Endothelial cell (in vitro differentiated cells): ENCODE data around the gene ARHGAP18. TPM values are rescaled to one million over a fixed set of nuclear protein-coding genes. Genes with fewer than 3 reads are reported as not detected.

ENCODE experiments used
- DNase-seq: peaks from one replicate; pipeline ENCODE4 v3.0.0; 2021; ENCODE audit warnings: low spot score
- H3K27ac Mint-ChIP-seq: one replicate; pipeline ENCODE4 v1.8.0; 2021; ENCODE audit warnings: mixed read lengths, inconsistent platforms; ENCODE audit not compliant: unreplicated experiment
- H3K27me3 Mint-ChIP-seq: one replicate; pipeline ENCODE4 v1.8.0; 2021; ENCODE audit warnings: mild to moderate bottlenecking, moderate library complexity, mixed read lengths, inconsistent platforms; ENCODE audit not compliant: unreplicated experiment
- H3K36me3 Mint-ChIP-seq: one replicate; pipeline ENCODE4 v1.8.0; 2021; ENCODE audit warnings: mild to moderate bottlenecking, low read depth, mixed read lengths, inconsistent platforms; ENCODE audit not compliant: unreplicated experiment
- H3K4me1 Mint-ChIP-seq: one replicate; pipeline ENCODE4 v1.8.0; 2021; ENCODE audit warnings: mild to moderate bottlenecking, mixed read lengths, inconsistent platforms; ENCODE audit not compliant: unreplicated experiment
- H3K4me3 Mint-ChIP-seq: one replicate; pipeline ENCODE4 v1.8.0; 2021; ENCODE audit warnings: mild to moderate bottlenecking, mixed read lengths, inconsistent platforms; ENCODE audit not compliant: unreplicated experiment
- H3K9me3 Mint-ChIP-seq: one replicate; pipeline ENCODE4 v1.8.0; 2021; ENCODE audit warnings: mixed read lengths, inconsistent platforms; ENCODE audit not compliant: unreplicated experiment
- CTCF ChIP-seq: fragments of 200-600 bp; sonication (generic); IDR thresholded peaks from one replicate; pipeline ENCODE4 v1.5.0; 2021; ENCODE audit warnings: antibody characterized with exemption; ENCODE audit not compliant: unreplicated experiment
- total RNA-seq: library from RNA; stranded (reverse); fragmentation: NEBNext Ultra II Directional; extraction: Animal tissue kit (Norgen Biotek cat#: 25700); gene quantifications from one replicate; pipeline ENCODE4 v1.2.1, GENCODE V29; 2021; ENCODE audit not compliant: unreplicated experiment

The ARHGAP18 gene
- total RNA-seq, 1 donor from 2014 or later, result 102 TPM

- H3K4me1 Mint-ChIP-seq, result peaks cover 17% of the 10 kb centered on the region
- TF ChIP-seq CTCF, result no peak
- no peak for DNase-seq
- no peak overlapping the region for H3K27ac Mint-ChIP-seq
- H3K36me3 Mint-ChIP-seq, result peaks cover 46% of the 10 kb centered on the region
- no peaks in the 10 kb centered on the region for H3K9me3 Mint-ChIP-seq
- H3K27me3 Mint-ChIP-seq, result no peaks in the 10 kb centered on the region
- no peak overlapping the region for H3K4me3 Mint-ChIP-seq
Measured at GRCh38 chr6:129630596-129630995, 79.4 kb downstream of the ARHGAP18 start.

GRCh38 chr6:129628101-129628815 is 81.7 kb downstream of the ARHGAP18 start:
- Mint-ChIP-seq H3K27ac (peak overlapping the region; percentile 7), H3K4me3 (no peak overlapping the region), H3K9me3 (no peaks in the 10 kb centered on the region), H3K27me3 (no peaks in the 10 kb centered on the region), H3K4me1 (peaks cover 11% of the 10 kb centered on the region), H3K36me3 (peaks cover 32% of the 10 kb centered on the region)
- TF ChIP-seq CTCF, result no peak
- no peak for DNase-seq

- no peaks in the 10 kb centered on the region for H3K9me3 Mint-ChIP-seq
- no peaks in the 10 kb centered on the region for H3K27me3 Mint-ChIP-seq
- DNase-seq, result no peak
- H3K36me3 Mint-ChIP-seq, result peaks cover 32% of the 10 kb centered on the region
- no peak overlapping the region for H3K27ac Mint-ChIP-seq
- no peak overlapping the region for H3K4me3 Mint-ChIP-seq
- H3K4me1 Mint-ChIP-seq, result peaks cover 12% of the 10 kb centered on the region
- no peak for TF ChIP-seq CTCF
Measured at GRCh38 chr6:129624488-129624887, 85.5 kb downstream of the ARHGAP18 start.

GRCh38 chr6:129623008-129623732 is 86.8 kb downstream of the ARHGAP18 start:
- H3K4me3 Mint-ChIP-seq, result no peak overlapping the region

More at GRCh38 chr6:129623008-129623732, 86.8 kb downstream of the ARHGAP18 start:
- DNase-seq, result no peak
- no peak for TF ChIP-seq CTCF
- H3K27me3 Mint-ChIP-seq, result peaks cover 4% of the 10 kb centered on the region
- no peaks in the 10 kb centered on the region for H3K9me3 Mint-ChIP-seq
- H3K36me3 Mint-ChIP-seq, result peaks cover 31% of the 10 kb centered on the region
- peak overlapping the region; percentile 2 for H3K27ac Mint-ChIP-seq
- H3K4me1 Mint-ChIP-seq, result peaks cover 17% of the 10 kb centered on the region
